HG03135 (cell line): ENCODE data around the gene CD320.
"Not testable (repeated sequence)": the region's sequence is repeated elsewhere in the genome, so short reads cannot be mapped to it uniquely, and the experiment has no call there.

Source experiments
- ATAC-seq: cut with Tn5 transposase; IDR thresholded peaks from one replicate; pipeline ENCODE4 v1.9.1; 2021; ENCODE audit warnings: mild to moderate bottlenecking, moderate library complexity; ENCODE audit not compliant: unreplicated experiment

The CD320 gene

DNA sequence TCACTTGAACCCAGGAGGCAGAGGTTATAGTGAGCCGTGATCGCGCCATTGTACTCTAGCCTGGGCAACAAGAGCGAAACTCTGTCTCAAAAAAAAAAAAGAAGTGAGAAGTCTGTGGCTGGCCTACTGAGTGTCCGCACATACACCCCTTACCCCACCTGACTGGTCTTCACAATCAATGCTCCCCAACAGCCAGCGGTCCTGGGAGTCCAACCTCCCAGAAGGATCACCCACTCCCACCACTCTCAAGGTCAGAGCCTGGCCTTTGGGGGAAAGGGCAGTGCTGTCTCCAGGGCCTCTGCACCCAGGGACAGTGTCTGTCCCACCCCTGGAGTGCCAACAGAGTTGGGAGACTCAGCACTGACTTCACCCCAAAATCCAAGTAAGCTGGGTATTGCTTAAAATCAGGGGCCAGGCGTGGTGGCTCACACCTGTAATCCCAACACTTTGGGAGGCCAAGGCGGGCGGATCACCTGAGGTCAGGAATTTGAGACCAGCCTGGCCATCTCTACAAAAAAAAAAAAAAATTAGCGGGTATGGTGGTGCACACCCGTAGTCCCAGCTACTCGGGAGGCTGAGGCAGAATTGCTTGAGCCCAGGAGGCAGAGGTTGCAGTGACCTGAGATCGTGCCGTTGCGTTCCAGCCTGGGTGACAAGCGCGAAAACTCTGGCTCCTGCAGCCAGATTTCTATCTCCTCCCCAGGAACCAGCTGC lies 2.3 kb upstream of the CD320 start:
- no peak for ATAC-seq

- ATAC-seq, result no peak
Measured at GRCh38 chr19:8308891-8309291, 733 bp upstream of the CD320 start.

GRCh38 chr19:8307400-8307964 lies 676 bp downstream of the CD320 start:
- no peak for ATAC-seq

DNA sequence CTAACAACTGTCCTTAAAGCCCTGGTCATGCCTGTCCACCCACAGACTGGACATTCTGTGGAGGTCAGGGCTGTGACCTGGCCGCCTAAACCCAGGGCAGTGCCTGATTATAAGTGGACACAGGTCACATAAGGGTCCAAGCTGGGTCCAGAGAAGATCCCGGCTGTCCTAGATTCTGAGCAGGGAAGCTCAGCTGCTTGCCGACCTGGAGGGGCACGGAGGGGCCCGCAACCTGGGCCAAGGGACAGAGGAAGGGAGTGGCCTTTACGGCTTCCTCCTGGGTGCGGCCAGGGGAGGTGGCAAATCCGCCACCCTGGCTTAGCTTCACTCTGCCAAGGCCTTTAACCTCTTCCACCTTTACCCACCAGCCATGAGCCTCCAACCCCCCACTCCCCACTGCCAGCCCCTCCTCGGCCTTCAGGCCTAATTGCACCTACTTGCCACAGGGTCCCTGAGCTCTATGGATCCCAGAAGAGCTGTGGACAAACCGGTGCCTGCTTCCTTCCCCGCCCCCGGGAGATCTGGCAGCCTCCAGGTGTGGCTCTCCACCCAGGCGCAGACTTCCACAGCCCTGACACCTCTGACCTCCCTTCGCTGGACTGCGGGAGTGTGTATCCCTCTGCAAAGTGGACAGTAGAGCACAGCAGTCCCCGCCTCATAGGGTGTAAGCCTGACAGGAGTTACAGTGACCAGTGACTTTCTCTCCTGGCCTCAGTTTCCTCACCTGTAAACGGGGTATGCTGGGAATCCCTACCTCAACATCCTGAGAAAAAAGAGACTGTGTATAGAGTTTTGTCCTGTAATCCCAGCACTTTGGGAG lies 1.7 kb downstream of the CD320 start:
- ATAC-seq, result no peak

DNA sequence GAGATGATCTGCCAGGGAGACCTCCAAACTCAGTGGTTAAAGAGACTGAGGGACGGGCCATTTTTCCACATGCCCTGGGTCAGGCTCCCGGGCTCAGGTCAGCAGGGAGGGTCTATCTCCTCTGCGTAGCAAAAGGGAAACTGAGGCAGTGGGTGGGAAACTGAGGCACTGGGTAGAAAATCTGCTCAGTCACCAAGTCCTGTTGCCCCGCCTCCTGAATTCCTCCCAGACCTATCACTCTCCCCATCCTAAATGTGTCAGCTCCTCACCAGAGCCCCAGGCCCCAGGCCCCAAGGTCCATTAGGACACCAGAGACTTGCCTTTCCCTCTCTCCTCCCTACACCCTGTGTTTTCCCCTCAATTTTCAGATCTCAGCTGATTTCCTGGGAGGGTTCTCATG lies 2.4 kb downstream of the CD320 start:
- ATAC-seq, result no peak

- no peak for ATAC-seq
Measured at GRCh38 chr19:8304841-8305621, 3.1 kb downstream of the CD320 start.

- no peak for ATAC-seq
Measured at GRCh38 chr19:8302734-8303133, 5.4 kb downstream of the CD320 start.

- no peak for ATAC-seq
Measured at GRCh38 chr19:8302357-8302691, 5.8 kb downstream of the CD320 start.

DNA sequence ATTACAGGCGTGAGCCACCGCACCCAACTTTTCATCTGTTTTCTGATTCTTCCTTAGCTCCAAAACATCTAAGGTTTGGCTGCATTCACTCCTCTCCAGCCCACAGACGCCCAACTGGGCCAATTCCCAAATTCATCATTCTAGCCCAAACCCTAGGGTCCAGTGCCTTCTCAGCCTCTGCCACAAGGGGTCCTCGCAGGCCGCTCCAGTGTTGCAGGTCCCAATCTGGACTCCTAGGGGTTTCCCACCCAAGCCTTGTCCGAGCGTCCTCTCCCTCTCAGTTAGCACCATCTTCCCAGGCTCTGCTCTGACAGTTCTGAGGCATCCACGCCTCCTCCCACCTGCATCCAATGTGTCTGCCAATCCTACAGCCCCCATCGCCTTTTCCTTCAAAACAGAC lies 16.8 kb downstream of the CD320 start:
- not testable (repeated sequence) for ATAC-seq

GRCh38 chr19:8276508-8276907 lies 31.6 kb downstream of the CD320 start:
- ATAC-seq, result not testable (repeated sequence)

- ATAC-seq, result no peak
Measured at GRCh38 chr19:8269724-8270123, 38.4 kb downstream of the CD320 start.

DNA sequence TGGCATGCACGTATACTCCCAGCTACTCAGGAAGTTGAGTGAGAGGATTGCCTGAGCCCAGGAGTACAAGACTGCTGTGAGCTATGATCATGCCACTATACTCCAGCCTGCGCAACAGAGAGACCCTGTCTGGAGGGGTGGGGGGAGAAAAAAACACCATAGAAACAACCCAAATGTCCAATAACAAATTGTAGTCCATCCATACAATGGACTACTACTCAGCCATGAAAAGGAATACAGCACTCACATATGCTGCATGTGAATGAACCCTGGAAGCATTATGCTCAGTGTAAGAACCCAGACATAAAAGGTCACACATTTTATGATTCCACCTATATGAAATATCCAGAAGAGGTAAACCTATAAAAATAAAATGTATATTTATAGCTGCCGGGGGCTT lies 42.3 kb downstream of the CD320 start:
- ATAC-seq, result no peak

DNA sequence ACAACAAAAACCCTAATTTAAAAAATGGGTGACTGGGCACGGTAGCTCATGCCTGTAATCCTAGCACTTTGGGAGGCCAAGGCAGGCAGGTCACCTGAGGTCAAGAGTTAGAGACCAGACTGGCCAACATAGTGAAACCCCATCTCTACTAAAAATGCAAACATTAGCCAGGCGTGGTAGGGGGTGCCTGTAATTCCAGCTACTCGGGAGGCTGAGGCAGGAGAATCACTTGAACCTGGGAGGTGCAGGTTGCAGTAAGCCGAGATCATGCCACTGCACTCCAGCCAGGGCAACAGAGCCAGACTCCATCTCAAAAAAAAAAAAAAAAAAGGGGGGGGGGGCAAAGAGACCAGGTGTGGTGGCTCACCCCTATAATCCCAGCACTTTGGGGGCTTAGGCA lies 43.9 kb downstream of the CD320 start:
- not testable (repeated sequence) for ATAC-seq

DNA sequence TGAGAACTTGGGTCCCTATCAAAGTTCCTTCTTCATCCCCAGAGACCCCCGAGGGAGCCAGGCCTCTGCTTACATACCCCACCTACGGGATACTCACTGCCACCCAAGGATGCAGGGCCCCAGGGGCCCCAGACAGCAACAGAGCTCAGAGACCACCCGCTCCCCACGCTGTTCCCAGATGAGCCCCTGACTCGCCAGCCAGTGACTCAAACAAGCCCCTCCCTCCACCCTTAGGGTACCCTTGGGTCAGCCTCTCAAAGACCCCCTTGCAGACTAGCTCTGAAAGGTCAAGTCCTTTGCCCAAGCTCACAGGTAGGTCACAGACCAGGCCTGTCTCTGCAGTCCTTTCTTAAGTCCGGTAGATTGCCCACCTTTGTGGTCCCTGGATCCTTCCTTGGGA lies 45.7 kb downstream of the CD320 start:
- ATAC-seq, result no peak

- no peak for ATAC-seq
Measured at GRCh38 chr19:8261881-8262280, 46.3 kb downstream of the CD320 start.

GRCh38 chr19:8261347-8261746 lies 46.8 kb downstream of the CD320 start:
- no peak for ATAC-seq

DNA sequence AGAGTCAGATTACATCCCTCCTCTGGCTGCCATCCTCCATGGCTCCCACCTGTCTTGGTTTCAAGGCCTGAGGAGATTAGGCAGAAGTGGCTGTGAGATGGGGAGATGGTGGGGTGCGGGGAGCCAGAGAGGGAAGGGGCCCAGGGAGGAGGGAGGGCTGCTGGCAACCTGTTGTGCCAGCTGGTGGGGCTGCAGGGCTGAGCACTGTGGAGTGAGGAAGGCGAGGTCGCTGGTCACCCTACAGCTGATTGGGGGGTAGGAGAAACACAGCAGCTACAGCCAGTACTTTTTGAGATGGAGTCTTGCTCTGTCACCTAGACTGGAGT lies 48.3 kb downstream of the CD320 start:
- no peak for ATAC-seq

DNA sequence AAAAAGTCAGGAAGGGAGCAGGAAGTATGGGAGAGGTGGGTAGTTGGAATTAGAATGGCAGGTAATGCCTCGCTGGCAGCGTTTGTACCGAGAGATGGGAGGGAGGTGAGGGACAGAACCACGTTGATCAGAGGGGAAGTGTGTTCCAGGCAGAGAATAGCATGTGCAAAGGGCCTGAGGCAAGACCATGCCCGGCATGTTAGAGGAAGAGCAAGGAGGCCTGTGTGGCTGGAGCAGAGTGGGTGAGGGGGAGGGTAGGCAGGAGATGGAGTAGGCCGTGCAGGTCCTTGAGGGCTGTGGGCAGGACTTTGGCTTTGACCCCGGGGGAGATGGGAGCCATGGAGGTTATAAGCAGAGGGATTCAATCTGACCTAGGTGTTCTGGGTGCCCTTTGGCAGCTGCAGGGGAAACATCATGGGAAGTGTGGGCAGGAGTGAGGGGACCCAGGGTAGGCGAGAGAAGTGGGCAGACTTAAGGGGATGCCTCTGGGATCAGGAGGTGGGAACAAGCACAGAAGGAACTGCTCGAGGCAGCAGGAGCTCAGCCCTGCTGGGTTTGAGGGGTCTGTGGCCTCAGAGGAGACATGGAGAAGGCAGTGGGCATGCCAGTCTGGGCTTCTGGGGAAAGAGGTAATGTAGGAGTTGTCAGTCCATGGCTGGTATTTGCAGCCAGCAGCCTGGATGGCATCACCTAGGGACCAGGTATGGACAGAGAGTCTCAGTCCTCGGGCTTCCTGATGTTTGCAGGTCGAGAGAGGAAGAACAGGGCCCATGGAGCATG lies 48.8 kb downstream of the CD320 start:
- no peak for ATAC-seq

DNA sequence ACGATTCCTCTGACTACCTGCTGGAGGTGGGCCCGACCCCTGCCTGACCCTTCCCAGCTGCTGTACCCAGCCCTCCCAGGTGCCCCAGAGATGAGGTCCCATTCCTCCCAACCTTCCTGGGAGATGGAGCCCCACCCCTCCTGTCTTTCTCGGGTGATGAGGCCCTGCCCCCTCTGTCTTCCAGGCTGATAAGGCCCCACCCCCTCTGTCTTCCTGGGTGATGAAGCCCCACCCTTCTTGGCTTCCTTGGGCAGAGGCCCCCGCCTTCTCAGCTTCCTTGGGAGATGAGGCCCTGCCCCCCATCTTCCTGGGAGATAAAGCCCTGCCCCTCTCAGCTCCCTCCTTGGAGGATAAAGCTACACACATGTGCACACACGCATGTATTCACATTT lies 51.1 kb downstream of the CD320 start:
- ATAC-seq, result no peak

DNA sequence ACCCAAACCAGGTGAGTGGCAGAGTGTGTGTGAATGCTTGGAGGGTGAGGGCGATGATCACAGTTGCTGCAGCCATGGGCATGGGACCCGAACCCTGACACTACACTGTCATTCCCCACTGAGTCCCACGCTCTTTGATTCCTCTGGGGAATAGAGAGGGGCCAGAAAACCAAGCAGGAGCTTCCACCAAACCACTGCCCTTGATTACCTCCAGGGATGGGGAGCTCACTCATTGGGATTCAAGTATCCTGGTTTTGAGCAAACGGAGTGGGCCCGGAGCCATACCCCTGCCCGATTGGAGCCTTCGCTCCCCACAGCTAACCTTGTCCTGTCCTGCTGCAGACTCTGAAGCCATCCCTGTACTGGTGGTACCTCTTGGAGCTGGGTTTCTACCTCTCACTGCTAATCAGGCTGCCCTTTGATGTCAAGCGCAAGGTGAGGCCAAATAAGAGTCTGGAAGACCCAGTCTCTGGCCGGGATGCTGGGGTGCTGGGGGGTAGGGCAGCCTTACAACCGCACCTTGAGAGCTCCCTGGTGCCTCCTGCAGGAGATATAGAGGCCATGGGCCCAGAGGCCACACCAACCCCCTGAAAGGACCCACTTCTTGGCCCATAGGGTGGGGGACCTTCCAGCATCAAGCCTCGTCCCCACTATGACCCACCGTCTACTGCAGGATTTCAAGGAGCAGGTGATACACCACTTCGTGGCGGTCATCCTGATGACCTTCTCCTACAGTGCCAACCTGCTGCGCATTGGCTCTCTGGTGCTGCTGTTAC lies 51.7 kb downstream of the CD320 start:
- no peak for ATAC-seq
